ENCODE measurements around the gene CREBZF.
"Not testable (repeated sequence)": the region's sequence is repeated elsewhere in the genome, so short reads cannot be mapped to it uniquely, and the experiment has no call there.

The CREBZF gene

DNA sequence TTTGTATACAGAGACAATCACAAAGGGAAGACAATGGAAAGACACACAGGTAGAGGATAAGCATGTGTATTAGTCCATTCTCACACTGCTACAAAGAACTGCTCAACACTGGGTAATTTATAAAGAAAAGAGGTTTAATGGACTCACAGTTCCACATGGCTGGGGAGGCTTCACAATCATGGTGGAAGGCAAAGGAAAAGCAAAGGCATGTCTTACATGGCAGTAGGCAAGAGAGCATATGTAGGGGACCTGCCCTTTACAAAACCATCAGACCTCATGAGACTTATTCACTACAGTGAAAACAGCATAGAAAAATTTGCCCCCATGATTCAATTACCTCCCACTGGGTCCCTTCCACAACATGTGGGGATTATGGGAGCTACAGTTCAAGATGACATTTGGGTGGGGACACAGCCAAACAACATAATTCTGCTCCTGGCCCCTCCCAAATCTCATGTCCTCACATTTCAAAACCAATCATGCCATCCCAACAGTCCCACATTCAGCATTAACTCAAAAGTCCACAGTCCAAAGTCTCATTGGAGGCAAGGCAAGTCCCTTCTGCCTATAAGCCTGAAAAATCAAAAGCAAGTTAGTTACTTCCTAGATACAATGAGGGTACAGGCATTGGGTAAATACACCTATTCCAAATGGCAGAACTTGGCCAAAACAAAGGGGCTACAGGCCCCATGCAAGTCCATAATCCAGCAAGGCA lies 6.2 kb upstream of the CREBZF start:
- DNase-seq, result not testable (repeated sequence)

- no peak for DNase-seq
Measured at GRCh38 chr11:85668157-85668556, 3.2 kb upstream of the CREBZF start.

- DNase-seq, result no peak
Measured at GRCh38 chr11:85666687-85667086, 1.8 kb upstream of the CREBZF start.

DNA sequence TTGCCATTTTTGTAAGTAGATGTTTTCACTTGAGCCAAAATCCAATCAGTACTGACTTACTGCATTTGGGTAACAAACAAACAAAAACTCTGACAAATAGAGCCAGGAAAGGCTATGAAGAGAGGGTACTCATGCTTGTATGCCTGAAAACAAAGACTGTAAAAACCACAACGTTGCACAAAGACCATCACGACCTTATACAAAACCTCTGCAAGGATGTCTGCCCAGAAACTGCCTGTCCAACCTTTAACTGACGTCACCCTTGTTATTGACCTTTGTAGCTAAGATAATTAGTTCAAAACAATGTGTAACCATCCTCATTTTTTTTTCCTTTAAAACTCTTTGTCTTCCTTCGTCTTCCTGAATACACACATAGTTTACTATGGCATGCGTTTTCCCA lies 804 bp upstream of the CREBZF start:
- no peak for DNase-seq

DNA sequence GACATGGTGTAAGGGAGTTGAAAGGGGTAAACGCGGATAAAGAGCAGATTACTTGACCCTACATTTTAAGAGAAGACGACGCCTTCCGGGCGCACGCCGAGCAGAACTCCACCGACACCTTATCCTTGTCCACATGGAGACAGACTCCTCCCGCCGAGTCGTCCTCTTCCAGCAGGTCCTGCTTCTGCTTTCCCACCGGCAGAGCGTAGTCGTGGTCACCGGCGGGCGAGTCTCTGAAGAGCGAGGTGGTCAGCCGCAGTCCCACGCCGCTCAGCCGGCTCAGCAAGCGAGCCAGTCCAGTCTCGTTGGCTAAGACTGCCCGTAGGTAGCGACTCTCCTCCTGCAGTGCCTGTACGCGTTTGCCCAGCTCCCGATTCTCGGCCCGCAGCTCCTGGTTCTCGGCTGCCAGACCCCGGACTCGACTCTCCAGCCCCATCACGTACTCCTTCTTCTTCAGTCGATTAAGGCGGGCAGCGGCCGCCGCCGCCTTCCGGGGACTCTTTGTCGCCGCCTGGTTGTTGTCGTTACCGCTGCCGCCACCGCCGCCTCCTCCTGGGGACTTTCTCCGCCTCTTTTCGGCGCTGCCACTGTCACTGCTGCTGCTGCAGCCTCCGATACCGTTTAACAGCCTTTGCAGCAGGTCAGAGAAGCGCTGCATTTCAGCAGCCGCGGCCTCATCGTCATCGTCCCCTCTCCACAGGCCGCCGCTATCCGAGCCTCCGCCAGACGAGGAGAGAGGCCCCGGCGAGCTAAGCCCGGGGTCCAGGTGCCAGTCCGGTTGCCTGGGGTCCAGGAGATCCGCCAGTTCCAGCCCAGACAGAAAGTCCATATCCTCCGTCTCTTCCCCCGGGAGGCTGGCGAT lies 945 bp downstream of the CREBZF start:
- DNase-seq, result peak; percentile 49

DNA sequence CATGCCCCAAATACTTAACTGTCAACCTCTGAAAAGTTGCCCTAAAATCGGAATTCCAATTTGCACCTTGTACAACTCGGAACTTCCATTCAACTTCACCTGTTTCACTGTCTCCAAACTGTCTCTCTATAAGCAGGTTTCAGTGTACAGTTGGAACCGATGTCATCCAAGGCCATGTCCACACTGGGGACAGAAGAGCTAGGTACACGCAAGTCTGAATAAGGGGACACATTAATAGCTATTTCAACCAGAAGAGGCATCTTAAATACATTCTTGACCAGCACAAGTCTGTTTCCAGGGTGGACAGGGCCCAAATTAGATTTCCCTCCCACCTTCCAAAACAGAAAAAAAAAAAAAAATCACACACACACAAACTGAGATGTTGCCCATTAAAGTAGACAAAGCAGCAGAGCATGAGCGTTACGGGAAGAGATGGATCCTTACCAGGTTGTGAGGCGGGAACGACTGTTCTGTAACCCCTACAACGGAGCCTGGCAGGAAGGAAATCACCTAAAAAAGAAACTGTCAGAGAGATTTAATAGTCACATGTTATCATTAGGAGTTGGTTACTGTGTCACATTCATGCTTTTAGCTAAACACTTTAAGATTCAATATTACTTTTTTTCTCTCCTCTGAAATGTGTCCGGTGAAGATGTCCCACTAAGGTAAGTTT lies 1.7 kb downstream of the CREBZF start:
- no peak for DNase-seq

GRCh38 chr11:85661972-85662664 lies 2.8 kb downstream of the CREBZF start:
- no peak for DNase-seq

DNA sequence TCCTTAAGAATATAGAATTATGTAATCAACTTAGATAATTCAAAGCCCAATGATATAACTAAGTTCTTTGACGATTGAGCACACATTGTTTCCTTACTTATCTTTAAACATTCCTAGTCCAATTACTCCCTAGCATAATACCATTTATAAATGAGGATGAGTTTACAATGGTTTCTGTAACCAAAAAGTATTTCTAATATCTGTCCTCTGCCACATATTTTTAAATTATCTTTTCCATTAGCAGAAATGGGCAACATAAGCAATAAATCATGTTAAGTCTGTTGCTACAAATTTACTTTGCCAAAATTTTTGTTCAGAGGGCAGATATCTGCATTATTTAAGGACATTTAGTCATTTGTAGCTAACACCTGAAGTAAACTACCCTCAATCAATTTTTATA lies 6.7 kb downstream of the CREBZF start:
- no peak for DNase-seq

GRCh38 chr11:85656777-85657176 lies 8.2 kb downstream of the CREBZF start:
- DNase-seq, result no peak

DNA sequence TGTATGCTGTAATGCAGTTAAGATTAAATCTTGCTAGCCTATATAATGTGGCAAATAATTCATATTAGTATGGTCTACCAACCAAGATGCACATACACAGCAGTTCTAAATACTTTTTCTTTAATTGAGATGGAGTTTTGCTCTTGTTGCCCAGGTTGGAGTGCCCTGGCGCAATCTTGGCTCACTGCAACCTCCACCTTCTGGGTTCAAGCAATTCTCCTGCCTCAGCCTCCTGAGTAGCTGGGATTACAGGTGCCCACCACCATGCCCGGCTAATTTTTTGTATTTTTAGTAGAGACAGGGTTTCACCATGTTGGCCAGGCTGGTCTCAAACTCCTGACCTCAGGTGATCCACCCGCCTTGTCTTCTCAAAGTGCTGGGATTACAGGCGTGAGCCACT lies 10.6 kb downstream of the CREBZF start:
- not testable (repeated sequence) for DNase-seq

- no peak for DNase-seq
Measured at GRCh38 chr11:85652786-85653447, 12.0 kb downstream of the CREBZF start.

DNA sequence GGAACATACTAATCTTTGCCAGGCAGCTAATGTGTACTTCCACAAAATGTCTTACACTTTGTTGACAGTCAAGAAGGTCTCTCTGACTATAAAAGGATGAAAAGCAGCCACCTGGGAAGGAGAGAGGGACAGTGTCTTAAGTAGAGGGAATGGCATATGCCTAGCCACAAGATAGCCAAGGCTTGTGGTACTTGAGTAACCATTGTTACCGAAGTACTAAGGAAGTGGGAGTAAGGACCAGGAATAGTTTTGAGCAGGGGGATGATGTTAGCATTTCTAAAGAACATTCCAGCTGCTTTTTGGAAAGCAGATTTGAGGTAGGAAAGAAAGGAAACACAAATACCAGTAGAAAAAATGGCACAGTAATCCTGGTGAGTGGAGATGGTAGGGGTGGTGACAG lies 13.8 kb downstream of the CREBZF start:
- DNase-seq, result no peak

DNA sequence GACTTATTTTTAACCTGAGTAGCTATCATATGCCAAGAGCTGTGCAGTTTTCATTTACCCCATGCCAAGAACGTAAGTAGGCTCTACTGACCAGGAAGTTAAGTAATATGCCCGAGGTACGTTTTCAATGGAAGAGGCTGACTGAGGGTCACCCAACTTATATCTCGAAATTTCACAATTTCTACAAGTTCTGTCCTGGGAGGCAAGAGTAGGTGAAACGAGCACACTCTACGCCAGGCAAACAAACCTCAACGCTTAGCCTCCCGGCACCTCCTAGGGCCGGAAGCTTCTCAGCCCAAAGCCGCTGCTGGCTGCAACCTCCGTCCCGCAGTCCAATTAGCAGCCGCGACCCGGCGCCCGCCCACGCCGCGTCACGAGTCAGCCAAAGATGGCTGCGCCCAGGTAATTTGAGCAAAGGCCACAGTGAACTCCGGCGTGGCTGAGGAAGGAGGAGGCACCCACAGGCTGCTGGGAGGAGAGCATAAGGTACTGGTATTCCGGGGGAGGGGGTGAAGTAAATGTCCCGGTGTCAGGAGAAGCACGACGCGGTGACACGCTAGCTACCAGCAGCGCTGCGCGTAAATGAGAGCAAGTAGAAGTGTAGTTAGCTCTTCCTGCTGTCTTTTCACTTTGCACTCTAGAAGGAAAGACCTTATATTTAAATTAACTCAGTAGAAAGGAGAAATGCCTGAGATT lies 17.2 kb downstream of the CREBZF start, which contains the start of gene TMEM126A:
Gene TMEM126A, plus strand, starts transcription at position 364 of the 696 bp plus-strand sequence. CDS start 2,289 bp downstream, outside the sequence.
- peak; percentile 81 for DNase-seq

DNA sequence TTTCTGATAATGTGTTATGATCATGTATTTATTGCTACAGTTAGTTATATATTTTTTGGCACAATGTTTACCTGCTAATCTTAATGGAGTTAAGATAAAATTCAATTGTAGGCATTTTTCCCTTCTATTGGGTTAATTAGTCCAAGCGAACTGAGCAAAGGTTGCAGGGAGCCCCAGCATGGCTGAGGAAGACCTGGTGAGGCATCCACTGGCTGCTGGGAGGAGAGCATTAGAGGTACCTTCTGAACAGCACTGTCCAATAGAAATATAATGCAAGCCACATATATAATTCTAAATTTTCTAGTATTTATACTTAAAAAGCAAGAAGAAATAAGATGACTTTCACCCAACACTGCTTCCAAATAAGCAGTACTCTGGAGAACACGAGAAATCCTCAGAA lies 17.9 kb downstream of the CREBZF start:
- no peak for DNase-seq

DNA sequence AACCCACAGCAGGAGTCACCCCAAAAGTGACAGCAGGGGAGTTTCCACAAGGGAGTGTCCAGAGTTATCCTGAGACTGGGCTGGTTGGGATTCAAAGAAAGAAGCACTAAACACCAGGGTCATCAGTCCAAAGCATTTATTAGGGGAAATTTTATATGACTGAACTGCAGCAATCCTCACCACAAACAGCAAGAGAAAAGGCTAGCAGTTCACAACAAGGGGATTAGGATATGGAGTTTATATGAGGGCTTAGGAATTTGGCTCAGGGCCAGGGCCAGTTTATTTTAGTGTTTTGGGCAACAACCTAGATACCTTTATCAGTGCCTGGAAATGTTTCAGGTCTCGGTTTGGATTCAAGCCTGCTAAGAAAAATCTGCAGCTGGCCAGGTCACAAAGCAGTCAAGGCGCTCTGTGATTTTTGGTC lies 21.7 kb downstream of the CREBZF start:
- DNase-seq, result no peak

DNA sequence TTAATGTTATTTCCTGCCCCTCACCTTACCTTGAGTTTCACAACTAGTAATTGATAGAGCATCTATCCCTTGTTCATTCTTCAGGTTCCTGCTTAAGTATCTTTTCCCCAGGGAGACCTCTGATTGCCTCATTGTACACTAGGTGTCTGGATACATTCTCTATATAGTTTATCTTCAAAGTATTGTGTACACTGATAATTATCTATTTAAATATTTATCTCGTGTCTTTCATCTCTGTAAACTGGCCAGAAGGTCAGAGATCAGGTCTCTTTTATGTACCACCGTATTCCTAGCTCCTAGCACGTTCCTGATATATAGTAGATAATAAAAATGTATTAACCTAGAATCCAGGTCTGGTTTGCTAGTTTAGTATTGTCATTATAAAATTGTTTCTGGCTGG lies 30.2 kb downstream of the CREBZF start:
- no peak for DNase-seq

DNA sequence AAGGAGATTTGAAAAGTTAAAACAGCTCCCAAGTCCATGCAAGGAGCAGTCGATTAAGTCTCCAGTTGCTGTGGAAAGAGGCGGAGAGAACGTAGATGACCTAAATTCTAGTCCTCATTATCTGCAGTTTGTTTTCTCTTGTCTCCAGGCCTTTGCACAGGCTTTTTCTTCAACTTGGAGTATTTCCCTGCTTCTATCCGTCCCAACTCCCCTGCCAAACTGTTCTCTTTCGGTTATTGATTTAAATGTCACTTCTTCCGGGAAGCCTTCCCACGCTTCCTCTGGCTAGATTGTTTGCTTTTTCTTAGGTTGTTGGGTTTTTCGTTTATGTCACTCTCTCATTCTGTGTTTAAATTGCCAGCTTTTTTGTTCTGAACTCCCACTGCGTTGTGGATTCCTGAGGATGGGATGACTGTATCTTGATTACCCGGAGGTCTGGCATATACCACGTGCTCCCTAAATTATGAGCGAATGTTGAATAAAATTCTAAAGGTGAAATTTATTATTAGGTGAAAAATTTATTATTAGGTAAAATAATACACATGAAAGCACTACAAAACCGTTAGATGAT lies 36.1 kb downstream of the CREBZF start:
- no peak for DNase-seq

- peak; percentile 97 for DNase-seq
Measured at GRCh38 chr11:85627998-85628770, 36.7 kb downstream of the CREBZF start, which contains the start of gene TMEM126B. TMEM126B (plus strand) TSS chr11:85628593; CDS start chr11:85628608, 15 bp downstream.

GRCh38 chr11:85627332-85627997 lies 37.5 kb downstream of the CREBZF start, which contains the start of gene DLG2:
DLG2 (minus strand) TSS chr11:85627344.
- DNase-seq, result peak; percentile 26

All from fibroblast of skin of abdomen (primary cell).